Kidney epithelial cell (primary cell): ENCODE results near the gene LMAN2. TPM values are rescaled to one million over a fixed set of nuclear protein-coding genes. Genes with fewer than 3 reads are reported as not detected.

Source experiments
- DNase-seq: peaks from one replicate; pipeline ENCODE4 v3.0.0-alpha.2; 2010; ENCODE audit warnings: low read depth
- H3K27me3 ChIP-seq: 2 replicates; pipeline ENCODE4 v1.6.0; 2011; ENCODE audit warnings: low read length; ENCODE audit not compliant: control insufficient read depth, insufficient read depth
- H3K36me3 ChIP-seq: 2 replicates; pipeline ENCODE4 v1.5.1; 2011; ENCODE audit warnings: low read length; ENCODE audit not compliant: control insufficient read depth, insufficient read depth
- H3K4me3 ChIP-seq: 2 replicates; pipeline ENCODE4 v1.5.1; 2011; ENCODE audit warnings: low read depth, mild to moderate bottlenecking, control low read depth, low read length
- total RNA-seq: library from RNA; depleted of rRNA; stranded (reverse); fragments of >200 nt; gene quantifications from 2 replicates; pipeline ENCODE4 v1.2.3, GENCODE V29; 2015
- TF ChIP-seq, protein P1 (sequence below): IDR thresholded peaks from 2 replicates; pipeline ENCODE4 v1.5.1; 2011; ENCODE audit warnings: mild to moderate bottlenecking, moderate library complexity, low read length, control low read depth, inconsistent platforms; ENCODE audit not compliant: insufficient read depth, poor library complexity, severe bottlenecking

Gene LMAN2
- total RNA-seq, 1 donor from 2014 or later: 308 TPM

DNA sequence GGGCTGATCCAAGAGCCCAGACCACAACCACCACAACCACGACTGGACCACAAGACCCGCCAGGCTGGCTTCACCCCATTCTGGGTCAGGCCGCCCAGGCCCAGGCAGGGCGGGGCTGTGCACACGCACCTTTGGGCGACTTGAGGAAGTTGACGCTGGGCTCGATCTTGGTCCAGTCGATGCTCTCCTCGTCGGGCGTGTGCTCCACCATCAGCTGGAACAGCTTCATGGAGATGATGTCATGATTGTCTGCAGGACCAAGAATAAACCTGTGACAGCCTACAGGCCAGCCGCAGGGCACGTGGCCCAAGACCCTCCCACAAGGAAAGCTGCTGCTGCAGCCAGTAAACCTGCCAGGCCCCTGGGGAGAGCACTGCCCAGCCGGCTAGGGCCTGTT, 17.3 kb downstream of the LMAN2 start:
- H3K36me3 ChIP-seq: peaks cover 8% of the 10 kb centered on the region
- no peak overlapping the region for H3K4me3 ChIP-seq
- H3K27me3 ChIP-seq: no peaks in the 10 kb centered on the region
- no peak for DNase-seq
- TF ChIP-seq, protein P1, sequence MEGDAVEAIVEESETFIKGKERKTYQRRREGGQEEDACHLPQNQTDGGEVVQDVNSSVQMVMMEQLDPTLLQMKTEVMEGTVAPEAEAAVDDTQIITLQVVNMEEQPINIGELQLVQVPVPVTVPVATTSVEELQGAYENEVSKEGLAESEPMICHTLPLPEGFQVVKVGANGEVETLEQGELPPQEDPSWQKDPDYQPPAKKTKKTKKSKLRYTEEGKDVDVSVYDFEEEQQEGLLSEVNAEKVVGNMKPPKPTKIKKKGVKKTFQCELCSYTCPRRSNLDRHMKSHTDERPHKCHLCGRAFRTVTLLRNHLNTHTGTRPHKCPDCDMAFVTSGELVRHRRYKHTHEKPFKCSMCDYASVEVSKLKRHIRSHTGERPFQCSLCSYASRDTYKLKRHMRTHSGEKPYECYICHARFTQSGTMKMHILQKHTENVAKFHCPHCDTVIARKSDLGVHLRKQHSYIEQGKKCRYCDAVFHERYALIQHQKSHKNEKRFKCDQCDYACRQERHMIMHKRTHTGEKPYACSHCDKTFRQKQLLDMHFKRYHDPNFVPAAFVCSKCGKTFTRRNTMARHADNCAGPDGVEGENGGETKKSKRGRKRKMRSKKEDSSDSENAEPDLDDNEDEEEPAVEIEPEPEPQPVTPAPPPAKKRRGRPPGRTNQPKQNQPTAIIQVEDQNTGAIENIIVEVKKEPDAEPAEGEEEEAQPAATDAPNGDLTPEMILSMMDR: no peak

DNA sequence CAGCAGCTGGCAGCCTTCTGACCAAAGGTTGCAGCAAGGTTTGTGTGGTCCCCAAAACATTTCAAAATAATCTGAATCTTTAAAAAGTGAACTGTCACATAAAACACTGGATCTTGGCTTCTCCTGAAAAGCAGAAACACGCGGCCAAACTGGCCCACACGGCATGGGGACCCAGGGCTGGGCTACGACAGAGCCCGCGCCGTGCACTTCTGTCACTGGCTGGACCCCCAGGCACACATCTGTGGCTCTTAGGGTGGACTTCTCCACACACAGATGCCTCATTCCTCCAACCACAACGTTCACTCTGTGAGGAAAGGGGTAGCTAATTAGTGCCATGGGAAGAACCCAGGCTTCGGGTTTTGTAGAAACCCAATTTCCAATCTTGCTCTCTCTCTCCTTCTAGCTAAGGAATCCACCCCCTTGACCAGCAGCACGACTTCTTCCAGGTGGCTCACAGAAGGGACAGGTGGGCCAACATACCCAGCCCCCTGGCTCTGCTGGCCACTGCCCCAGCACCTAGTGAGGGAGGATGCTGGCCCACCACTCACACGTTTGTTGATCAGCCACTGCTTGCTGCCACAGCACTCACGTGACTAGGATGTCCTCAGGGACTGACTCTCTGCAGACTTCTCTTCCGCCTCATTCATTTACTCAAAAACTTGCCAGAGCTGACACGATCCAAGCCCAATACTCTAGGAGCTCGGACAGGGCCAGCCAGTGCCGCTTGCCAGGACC, 17.9 kb downstream of the LMAN2 start:
- H3K27me3 ChIP-seq: no peaks in the 10 kb centered on the region
- DNase-seq: no peak
- TF ChIP-seq, protein P1: no peak
- H3K4me3 ChIP-seq: no peak overlapping the region
- H3K36me3 ChIP-seq: peaks cover 7% of the 10 kb centered on the region

DNA sequence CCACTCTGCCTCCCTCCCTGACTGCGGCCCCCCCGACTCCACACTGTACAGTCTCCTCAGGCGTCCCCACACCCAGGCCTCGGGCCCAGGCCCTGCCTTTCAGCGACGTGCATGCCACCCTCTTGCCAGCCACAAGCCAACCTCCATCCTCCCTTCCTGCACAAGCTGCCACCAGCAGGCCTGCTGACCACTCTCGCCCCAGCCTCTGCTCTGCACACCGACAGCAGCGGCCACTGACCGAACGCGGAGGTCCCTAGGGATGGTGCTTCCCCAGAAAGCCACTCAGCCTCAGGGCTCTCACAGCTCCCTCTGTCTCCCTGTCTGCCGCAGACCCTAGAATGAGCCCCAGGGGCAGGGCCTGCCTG, 18.6 kb downstream of the LMAN2 start:
- H3K36me3 ChIP-seq: peaks cover 7% of the 10 kb centered on the region

DNA sequence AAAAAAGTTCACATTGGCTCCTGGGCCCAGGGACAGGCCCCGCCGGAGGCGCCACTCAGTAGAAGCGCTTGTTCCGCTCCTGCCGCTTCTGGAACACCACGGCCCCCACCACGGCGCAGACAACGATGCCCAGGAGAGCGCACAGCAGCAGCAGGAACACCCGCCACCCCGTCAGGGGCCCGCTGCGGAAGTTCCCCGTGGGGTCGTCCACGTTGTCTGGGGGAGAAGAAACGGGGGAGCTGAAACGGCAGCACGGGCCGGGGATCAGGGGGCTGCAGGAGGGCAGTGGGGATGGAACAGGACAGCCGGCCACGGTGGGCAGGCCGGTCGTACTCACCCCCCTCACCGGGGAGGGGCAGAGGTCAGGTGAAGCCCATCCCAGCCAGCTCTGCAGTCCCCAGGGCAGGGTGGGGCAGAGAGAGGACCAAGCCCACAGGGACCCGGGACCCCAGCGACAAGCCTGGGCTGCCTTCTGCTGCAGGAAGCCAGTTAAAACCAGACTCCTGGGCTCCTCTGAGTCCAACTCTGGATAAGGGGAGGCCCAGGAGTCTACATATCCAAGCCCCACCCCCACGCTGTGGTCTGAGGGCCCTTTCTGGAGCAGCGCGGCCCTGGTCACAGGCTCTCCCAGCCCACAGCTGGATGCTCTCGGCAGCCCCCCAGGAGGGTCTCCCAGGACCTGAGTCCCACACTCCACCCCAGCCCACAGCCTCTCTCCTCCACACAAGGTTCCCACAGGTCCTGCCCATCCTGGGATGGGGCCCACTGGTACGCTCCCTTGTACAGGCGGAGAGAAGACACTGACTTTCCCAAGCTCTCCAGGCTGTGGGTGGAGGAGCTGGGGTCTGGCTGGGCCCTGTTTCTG, 19.2 kb downstream of the LMAN2 start:
- Histone ChIP-seq H3K27me3 (no peaks in the 10 kb centered on the region), H3K4me3 (no peak overlapping the region), H3K36me3 (peaks cover 7% of the 10 kb centered on the region)
- no peak for DNase-seq
- TF ChIP-seq, protein P1: no peak

More for the DNA sequence above, 18.6 kb downstream of the LMAN2 start:
- DNase-seq: no peak
- H3K27me3 ChIP-seq: no peaks in the 10 kb centered on the region
- H3K4me3 ChIP-seq: no peak overlapping the region
- TF ChIP-seq, protein P1: no peak

DNA sequence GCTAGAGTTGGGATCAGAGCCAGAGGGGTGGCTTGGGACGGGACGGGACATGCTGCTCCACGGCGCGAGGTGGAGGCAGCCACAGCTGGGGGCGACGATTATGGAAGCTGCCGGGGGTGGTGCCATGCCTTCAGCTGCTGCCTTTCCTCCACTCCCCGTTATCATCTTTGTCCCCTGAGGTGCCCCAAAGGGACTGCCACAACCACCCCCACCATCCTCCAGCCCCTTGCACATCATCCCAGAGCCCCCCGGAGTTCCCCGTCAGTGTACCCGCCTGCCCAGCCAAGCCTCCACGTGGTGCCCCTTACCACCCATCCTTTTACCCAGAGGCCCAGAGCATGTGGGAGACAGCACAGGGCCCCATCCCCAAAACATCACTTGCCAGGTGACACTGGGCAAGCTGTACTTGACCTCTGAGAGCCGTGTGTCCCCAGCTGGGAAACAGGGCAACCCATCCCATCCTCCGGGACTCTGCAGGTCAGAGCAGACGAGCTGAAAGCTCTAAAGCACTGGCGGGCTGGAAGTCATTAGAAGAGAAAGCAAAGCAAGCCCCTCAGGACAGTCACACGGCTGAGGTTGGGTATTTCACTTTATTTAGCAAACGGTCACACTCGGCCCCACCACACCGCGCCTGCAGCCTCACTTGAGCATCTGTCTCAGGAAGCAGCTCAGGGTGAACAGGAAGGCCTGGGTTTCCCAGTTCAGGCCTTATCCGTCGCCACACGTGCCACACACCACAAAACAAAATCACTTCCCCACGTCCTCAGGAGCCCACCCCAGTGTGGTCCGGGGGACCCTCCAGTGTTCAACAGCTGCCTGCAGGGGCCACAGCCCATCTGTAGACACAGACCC, 20.3 kb downstream of the LMAN2 start:
- no peaks in the 10 kb centered on the region for H3K27me3 ChIP-seq
- no peak overlapping the region for H3K4me3 ChIP-seq
- TF ChIP-seq, protein P1: no peak
- DNase-seq: no peak
- peaks cover 7% of the 10 kb centered on the region for H3K36me3 ChIP-seq
